K562 (cell line): ENCODE data around the gene LRRC49. TPM values are rescaled to one million over a fixed set of nuclear protein-coding genes. Genes with fewer than 3 reads are reported as not detected.
A peak's percentile ranks its signal among the peaks of the same experiment; 100 is the strongest.

Experiments
- ATAC-seq: fragments of 200-7000 bp; cut with Tn5 transposase; 3 replicates; pipeline ENCODE4 v1.9.1; 2020; ENCODE audit warnings: moderate library complexity
- BruUV-seq: library from RNA; stranded (reverse); fragments of 400-500 nt; replicated peaks from 2 replicates; lab custom pipeline; 2021; lab: Mats Ljungman, UMichigan
- CTCF ChIA-PET: fragments of 300-600 bp; formaldehyde crosslinking; extraction: SDS; loops from one replicate; lab custom pipeline; 2021; ENCODE audit warnings: low intra/inter-chr PET ratio; lab: Yijun Ruan, JAX
- POLR2A ChIA-PET: fragments of 300-600, 350-650 bp; sonication (Branson Sonifier 250); formaldehyde crosslinking; extraction: SDS; loops from one replicate; lab custom pipeline; 2021; ENCODE audit warnings: antibody characterized with exemption, inconsistent platforms; lab: Yijun Ruan, JAX
- DNase-seq, 4 experiments: peaks; one replicate each; pipeline versions ENCODE4 v3.0.0 to v3.0.0-alpha.2; 2011 to 2018; ENCODE audit warnings: low spot score in 3 of 4, mixed read lengths in 3 of 4; ENCODE audit errors: extremely low read depth in 1 of 4
- FAIRE-seq: peaks from 2 replicates; lab custom pipeline; 2011; peaks lifted over from hg19 to GRCh38; lab: Jason Lieb, UNC
- H2AFZ ChIP-seq: 2 replicates; pipeline ENCODE4 v1.6.0; 2011; ENCODE audit warnings: low read depth, low read length, control low read depth, inconsistent platforms
- H3K27ac ChIP-seq: fragments of 200-600 bp; 3 replicates; pipeline ENCODE4 v1.8.0; 2011; ENCODE audit warnings: low read depth, mild to moderate bottlenecking, control low read depth, inconsistent platforms, low read length, moderate library complexity, mixed read lengths; ENCODE audit errors: extremely low read depth
- H3K27me3 ChIP-seq, 2 experiments: fragments of 300-600 bp in 1 of 2; 2 replicates in 1 of 2; 3 replicates in 1 of 2; pipeline versions ENCODE4 v1.6.0 to v1.8.0; 2011; ENCODE audit warnings: inconsistent platforms in 2 of 2, low read length in 2 of 2, mild to moderate bottlenecking in 1 of 2, mixed read lengths in 1 of 2, moderate library complexity in 1 of 2; ENCODE audit not compliant: control insufficient read depth in 2 of 2, insufficient read depth in 2 of 2
- H3K36me3 ChIP-seq: fragments of 300-600 bp; 3 replicates; pipeline ENCODE4 v1.8.0; 2011; ENCODE audit warnings: mild to moderate bottlenecking, low read length, inconsistent platforms; ENCODE audit not compliant: control insufficient read depth, insufficient read depth
- H3K4me1 ChIP-seq, 2 experiments: fragments of 200-600 bp in 1 of 2; replicated peaks in 1 of 2; 2 replicates in 1 of 2; 3 replicates in 1 of 2; pipeline versions ENCODE4 v1.5.1 to v1.8.0; 2011; ENCODE audit warnings: inconsistent platforms in 2 of 2, low read length in 2 of 2, mild to moderate bottlenecking in 1 of 2, mixed read lengths in 1 of 2, moderate library complexity in 1 of 2; ENCODE audit not compliant: control insufficient read depth in 2 of 2, insufficient read depth in 2 of 2
- H3K4me2 ChIP-seq: 2 replicates; pipeline ENCODE4 v1.6.1; 2011; ENCODE audit warnings: low read length, control low read depth, inconsistent platforms, mixed read lengths; ENCODE audit not compliant: insufficient read depth
- H3K4me3 ChIP-seq: fragments of 200-600 bp; sonication (generic), shearing (Covaris generic); 2 replicates; pipeline ENCODE4 v1.5.1; 2016; ENCODE audit warnings: control low read depth, inconsistent platforms
- H3K79me2 ChIP-seq: fragments of 200-600 bp; 3 replicates; pipeline ENCODE4 v1.8.0; 2011; ENCODE audit warnings: low read length, inconsistent platforms; ENCODE audit not compliant: control insufficient read depth, insufficient read depth
- H3K9ac ChIP-seq, 2 experiments: 2 replicates each; pipeline versions ENCODE4 v1.6.0 to v1.6.1; 2011; ENCODE audit warnings: low read depth in 2 of 2, low read length in 2 of 2, control low read depth in 1 of 2, inconsistent platforms in 1 of 2, mild to moderate bottlenecking in 1 of 2, mixed read lengths in 1 of 2; ENCODE audit not compliant: insufficient read depth in 1 of 2
- H3K9me1 ChIP-seq: one replicate; pipeline ENCODE4 v1.6.0; 2011; ENCODE audit warnings: inconsistent platforms, mild to moderate bottlenecking, low read length, moderate library complexity; ENCODE audit not compliant: control insufficient read depth, insufficient read depth
- H3K9me3 ChIP-seq: replicated peaks from 2 replicates; pipeline ENCODE4 v1.5.1; 2011; ENCODE audit warnings: low read depth, low read length, inconsistent platforms; ENCODE audit not compliant: control insufficient read depth, insufficient read depth
- H4K20me1 ChIP-seq: replicated peaks from 2 replicates; pipeline ENCODE4 v1.6.1; 2011; ENCODE audit warnings: low read length, inconsistent platforms, mixed read lengths; ENCODE audit not compliant: control insufficient read depth, insufficient read depth
- NBN ChIP-seq: fragments of 450-650 bp; IDR thresholded peaks from 2 replicates; pipeline ENCODE4 v1.6.1; 2016; ENCODE audit warnings: low read depth, mild to moderate bottlenecking
- RAD21 ChIP-seq, 2 experiments: fragments of 250-450 bp in 1 of 2; fragments of 450-650 bp in 1 of 2; sonication (Bioruptor Pico) in 1 of 2; formaldehyde crosslinking in 1 of 2; IDR thresholded peaks in 1 of 2; conservative IDR thresholded peaks in 1 of 2; 2 replicates each; pipeline versions ENCODE4 v1.4.0 to v1.8.0; 2020 to 2022; ENCODE audit warnings: mild to moderate bottlenecking in 2 of 2, moderate library complexity in 1 of 2
- RB1 ChIP-seq: fragments of 450-650 bp; IDR thresholded peaks from 2 replicates; pipeline ENCODE4 v1.6.1; 2017; ENCODE audit warnings: low read depth, mild to moderate bottlenecking
- ZNF253 ChIP-seq: fragments of 250-450 bp; sonication (Bioruptor Pico); conservative IDR thresholded peaks from 2 replicates; pipeline ENCODE4 v1.6.1; 2021; ENCODE audit warnings: mild to moderate bottlenecking
- WGBS: fragments of 100-300 bp; shearing (Covaris generic); methylation state at CpG from one replicate; pipeline ENCODE4 v1.1.6; 2016; ENCODE audit warnings: low coverage, mixed read lengths; ENCODE audit not compliant: insufficient coverage; ENCODE audit errors: missing lambda C conversion rate; 5-methylcytosine and 5-hydroxymethylcytosine counted together
- in situ Hi-C: fragments of 300-500 bp; cut with MboI; formaldehyde crosslinking; loops from 4 replicates; pipeline ENCODE4 v1.15.0; 2018; ENCODE audit warnings: inconsistent platforms, mixed read lengths
- intact Hi-C: fragments of 100-400 bp; cut with micrococcal nuclease; formaldehyde crosslinking; loops from 2 replicates; pipeline ENCODE4 v1.14.2; 2022
- polyA plus RNA-seq, 8 experiments: library from polyadenylated mRNA; depleted of rRNA in 4 of 8; stranded (reverse) in 5 of 8; unstranded in 3 of 8; fragments of >200 nt; fragmentation: Nextera tagmentation in 2 of 8; fragmentation: Illumina TruSeq in 1 of 8; extraction: Ambion mirVana in 2 of 8; extraction: Trizol in 1 of 8; gene quantifications; 2 replicates each; pipeline versions ENCODE4 v1.2.1 to v1.2.3, GENCODE V29; 2011 to 2014; ENCODE audit warnings: inconsistent platforms in 1 of 8, missing spikeins in 1 of 8
- total RNA-seq, 7 experiments: library from RNA; depleted of rRNA in 6 of 7; stranded (reverse); fragments of >200 nt in 6 of 7; fragmentation: Illumina TruSeq in 2 of 7; extraction: Trizol in 2 of 7; gene quantifications; 2 replicates each; pipeline versions ENCODE4 v1.2.1 to v1.2.3, GENCODE V29; 2011 to 2021; ENCODE audit warnings: low replicate concordance in 1 of 7
- TF ChIP-seq, protein P1 (sequence below): IDR thresholded peaks from 2 replicates; pipeline ENCODE4 v1.6.1; 2012; ENCODE audit warnings: low read depth, low read length, improper control_type of control experiment, borderline replicate concordance
- TF ChIP-seq, protein P2 (sequence below), 3 experiments: fragments of 200-800 bp in 1 of 3; fragments of 250-450 bp in 1 of 3; fragments of 450-650 bp in 1 of 3; sonication (Bioruptor Pico) in 1 of 3; sonication (Bioruptor generic) in 1 of 3; formaldehyde crosslinking in 1 of 3; IDR thresholded peaks; 2 replicates each; pipeline versions ENCODE4 v1.6.1 to v1.8.0; 2016 to 2022; ENCODE audit warnings: mild to moderate bottlenecking in 2 of 3, missing genetic modification characterization in 2 of 3, missing compliant biosample characterization in 1 of 3, moderate library complexity in 1 of 3
- TF ChIP-seq, protein P3 (sequence below), 3 experiments: IDR thresholded peaks in 2 of 3; conservative IDR thresholded peaks in 1 of 3; 2 replicates each; pipeline ENCODE4 v1.5.1; 2011 to 2012; ENCODE audit warnings: low read length in 3 of 3, mild to moderate bottlenecking in 3 of 3, control low read depth in 2 of 3, improper control_type of control experiment in 1 of 3, inconsistent platforms in 1 of 3, low read depth in 1 of 3, mixed read lengths in 1 of 3, moderate library complexity in 1 of 3; ENCODE audit not compliant: insufficient read depth in 2 of 3
- TF ChIP-seq, protein P4 (sequence below), 2 experiments: IDR thresholded peaks in 1 of 2; conservative IDR thresholded peaks in 1 of 2; 2 replicates each; pipeline ENCODE4 v1.6.1; 2016; ENCODE audit warnings: low read depth in 2 of 2, mild to moderate bottlenecking in 1 of 2, missing compliant biosample characterization in 1 of 2, missing genetic modification characterization in 1 of 2, moderate library complexity in 1 of 2

Gene LRRC49
- total and polyA plus RNA-seq, 9 of the 15 experiments (the other 6 are each of a cell fraction or from before 2014, with no cell fraction given): 0.32 TPM; not detected in 8

DNA sequence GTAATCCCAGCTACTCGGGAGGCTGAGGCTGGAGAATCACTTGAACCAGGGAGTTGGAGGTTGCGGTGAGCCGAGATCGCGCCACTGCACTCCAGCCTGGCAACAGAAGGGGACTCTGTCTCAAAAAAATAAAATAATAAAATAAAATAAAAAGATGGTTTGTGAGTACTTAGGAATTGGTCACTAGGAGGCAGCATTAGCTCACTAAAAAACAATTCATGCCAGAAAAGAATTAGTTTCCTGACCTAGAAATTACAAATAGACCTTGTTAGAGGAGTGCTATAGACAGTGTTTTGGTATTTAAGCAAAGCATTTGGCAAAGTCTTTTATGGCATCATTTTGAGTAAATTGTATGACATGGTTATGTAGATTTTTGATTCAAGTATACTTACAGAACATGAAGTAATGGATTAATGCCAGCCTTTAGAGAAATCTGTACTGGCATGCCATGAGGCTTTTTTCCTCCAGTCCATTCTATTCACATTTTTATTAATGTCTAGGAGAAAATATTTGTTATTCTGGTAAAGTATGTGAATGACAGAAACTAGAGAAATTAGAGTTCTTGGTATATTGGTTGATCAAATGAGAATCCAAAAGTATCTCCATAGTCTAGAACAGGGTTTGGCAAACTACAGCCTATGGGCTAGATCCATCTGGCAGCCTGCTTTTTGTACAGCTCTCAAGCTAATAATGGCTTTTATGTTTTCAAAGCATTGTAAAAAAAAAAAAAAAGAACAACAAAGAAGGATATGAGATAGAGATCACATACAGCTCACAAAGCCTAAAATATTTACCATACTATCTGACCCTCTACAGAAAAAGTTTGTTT, 81.6 kb downstream of the LRRC49 start:
- BruUV-seq: no TSS peak
- TF ChIP-seq, protein P1, sequence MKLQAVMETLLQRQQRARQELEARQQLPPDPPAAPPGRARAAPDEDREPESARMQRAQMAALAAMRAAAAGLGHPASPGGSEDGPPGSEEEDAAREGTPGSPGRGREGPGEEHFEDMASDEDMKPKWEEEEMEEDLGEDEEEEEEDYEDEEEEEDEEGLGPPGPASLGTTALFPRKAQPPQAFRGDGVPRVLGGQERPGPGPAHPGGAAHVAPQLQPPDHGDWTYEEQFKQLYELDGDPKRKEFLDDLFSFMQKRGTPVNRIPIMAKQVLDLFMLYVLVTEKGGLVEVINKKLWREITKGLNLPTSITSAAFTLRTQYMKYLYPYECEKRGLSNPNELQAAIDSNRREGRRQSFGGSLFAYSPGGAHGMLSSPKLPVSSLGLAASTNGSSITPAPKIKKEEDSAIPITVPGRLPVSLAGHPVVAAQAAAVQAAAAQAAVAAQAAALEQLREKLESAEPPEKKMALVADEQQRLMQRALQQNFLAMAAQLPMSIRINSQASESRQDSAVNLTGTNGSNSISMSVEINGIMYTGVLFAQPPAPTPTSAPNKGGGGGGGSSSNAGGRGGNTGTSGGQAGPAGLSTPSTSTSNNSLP: no peak
- TF ChIP-seq, protein P2, sequence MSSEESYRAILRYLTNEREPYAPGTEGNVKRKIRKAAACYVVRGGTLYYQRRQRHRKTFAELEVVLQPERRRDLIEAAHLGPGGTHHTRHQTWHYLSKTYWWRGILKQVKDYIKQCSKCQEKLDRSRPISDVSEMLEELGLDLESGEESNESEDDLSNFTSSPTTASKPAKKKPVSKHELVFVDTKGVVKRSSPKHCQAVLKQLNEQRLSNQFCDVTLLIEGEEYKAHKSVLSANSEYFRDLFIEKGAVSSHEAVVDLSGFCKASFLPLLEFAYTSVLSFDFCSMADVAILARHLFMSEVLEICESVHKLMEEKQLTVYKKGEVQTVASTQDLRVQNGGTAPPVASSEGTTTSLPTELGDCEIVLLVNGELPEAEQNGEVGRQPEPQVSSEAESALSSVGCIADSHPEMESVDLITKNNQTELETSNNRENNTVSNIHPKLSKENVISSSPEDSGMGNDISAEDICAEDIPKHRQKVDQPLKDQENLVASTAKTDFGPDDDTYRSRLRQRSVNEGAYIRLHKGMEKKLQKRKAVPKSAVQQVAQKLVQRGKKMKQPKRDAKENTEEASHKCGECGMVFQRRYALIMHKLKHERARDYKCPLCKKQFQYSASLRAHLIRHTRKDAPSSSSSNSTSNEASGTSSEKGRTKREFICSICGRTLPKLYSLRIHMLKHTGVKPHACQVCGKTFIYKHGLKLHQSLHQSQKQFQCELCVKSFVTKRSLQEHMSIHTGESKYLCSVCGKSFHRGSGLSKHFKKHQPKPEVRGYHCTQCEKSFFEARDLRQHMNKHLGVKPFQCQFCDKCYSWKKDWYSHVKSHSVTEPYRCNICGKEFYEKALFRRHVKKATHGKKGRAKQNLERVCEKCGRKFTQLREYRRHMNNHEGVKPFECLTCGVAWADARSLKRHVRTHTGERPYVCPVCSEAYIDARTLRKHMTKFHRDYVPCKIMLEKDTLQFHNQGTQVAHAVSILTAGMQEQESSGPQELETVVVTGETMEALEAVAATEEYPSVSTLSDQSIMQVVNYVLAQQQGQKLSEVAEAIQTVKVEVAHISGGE (CRISPR knock-in tag; IDR thresholded peaks at IDR 0.05): no peak
- TF ChIP-seq NBN: no peak
- TF ChIP-seq, protein P3, sequence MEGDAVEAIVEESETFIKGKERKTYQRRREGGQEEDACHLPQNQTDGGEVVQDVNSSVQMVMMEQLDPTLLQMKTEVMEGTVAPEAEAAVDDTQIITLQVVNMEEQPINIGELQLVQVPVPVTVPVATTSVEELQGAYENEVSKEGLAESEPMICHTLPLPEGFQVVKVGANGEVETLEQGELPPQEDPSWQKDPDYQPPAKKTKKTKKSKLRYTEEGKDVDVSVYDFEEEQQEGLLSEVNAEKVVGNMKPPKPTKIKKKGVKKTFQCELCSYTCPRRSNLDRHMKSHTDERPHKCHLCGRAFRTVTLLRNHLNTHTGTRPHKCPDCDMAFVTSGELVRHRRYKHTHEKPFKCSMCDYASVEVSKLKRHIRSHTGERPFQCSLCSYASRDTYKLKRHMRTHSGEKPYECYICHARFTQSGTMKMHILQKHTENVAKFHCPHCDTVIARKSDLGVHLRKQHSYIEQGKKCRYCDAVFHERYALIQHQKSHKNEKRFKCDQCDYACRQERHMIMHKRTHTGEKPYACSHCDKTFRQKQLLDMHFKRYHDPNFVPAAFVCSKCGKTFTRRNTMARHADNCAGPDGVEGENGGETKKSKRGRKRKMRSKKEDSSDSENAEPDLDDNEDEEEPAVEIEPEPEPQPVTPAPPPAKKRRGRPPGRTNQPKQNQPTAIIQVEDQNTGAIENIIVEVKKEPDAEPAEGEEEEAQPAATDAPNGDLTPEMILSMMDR (IDR thresholded peaks at IDR 0.05 in 2 of 3, conservative IDR thresholded peaks at IDR 0.05 in 1 of 3; ENCODE audit: insufficient read depth in 2 of 3, low read depth in 1 of 3, low read length in 3 of 3): peak in 1 of 3 experiments; percentile 36; a peak in 2 of 6 replicates
- TF ChIP-seq RAD21 (CRISPR knock-in tag; conservative IDR thresholded peaks at IDR 0.05 in 1 of 2, IDR thresholded peaks at IDR 0.05 in 1 of 2): peak; percentile 26 to 50; a peak in 3 of 4 replicates
- no peak for TF ChIP-seq ZNF253 (CRISPR knock-in tag)
- no peak for TF ChIP-seq RB1
- TF ChIP-seq, protein P4, sequence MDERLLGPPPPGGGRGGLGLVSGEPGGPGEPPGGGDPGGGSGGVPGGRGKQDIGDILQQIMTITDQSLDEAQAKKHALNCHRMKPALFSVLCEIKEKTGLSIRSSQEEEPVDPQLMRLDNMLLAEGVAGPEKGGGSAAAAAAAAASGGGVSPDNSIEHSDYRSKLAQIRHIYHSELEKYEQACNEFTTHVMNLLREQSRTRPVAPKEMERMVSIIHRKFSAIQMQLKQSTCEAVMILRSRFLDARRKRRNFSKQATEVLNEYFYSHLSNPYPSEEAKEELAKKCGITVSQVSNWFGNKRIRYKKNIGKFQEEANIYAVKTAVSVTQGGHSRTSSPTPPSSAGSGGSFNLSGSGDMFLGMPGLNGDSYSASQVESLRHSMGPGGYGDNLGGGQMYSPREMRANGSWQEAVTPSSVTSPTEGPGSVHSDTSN (CRISPR knock-in tag; IDR thresholded peaks at IDR 0.05; ENCODE audit: low read depth): no peak
- TF ChIP-seq, protein P4 (tag; conservative IDR thresholded peaks at IDR 0.05; ENCODE audit: low read depth): no peak
- Histone ChIP-seq H3K4me1 (no peaks in the 10 kb centered on the region), H3K27ac (no peak overlapping the region), H3K79me2 (no peaks in the 10 kb centered on the region), H3K36me3 (no peaks in the 10 kb centered on the region), H3K9me1 (no peaks in the 10 kb centered on the region), H4K20me1 (no peaks in the 10 kb centered on the region), H2AFZ (no peak overlapping the region), H3K4me3 (no peak overlapping the region), H3K9me3 (no peaks in the 10 kb centered on the region), H3K4me2 (no peak overlapping the region), H3K27me3 (no peaks in the 10 kb centered on the region), H3K9ac (no peak overlapping the region)
- ChIA-PET CTCF (interaction anchor here (1.0 kb wide), 1 partner anchor 466 kb away, joined by 3 read pairs; no protein-coding TSS in a partner anchor), POLR2A (no interaction called here)
- WGBS: 2% methylated on average over 5 of the region's 5 CpGs
- in situ Hi-C loops (loop anchor here (25.0 kb wide), 1 partner anchor 763 kb away; no protein-coding TSS in a partner anchor), intact Hi-C loops (loop anchor here (10.0 kb wide), 1 partner anchor 471 kb away; no protein-coding TSS in a partner anchor)
- ATAC-seq: no peak
- no peak for FAIRE-seq
- DNase-seq: peak in 1 of 4 experiments; percentile 14
